ENCODE measurements around the gene VCL.
"Not testable (repeated sequence)": the region's sequence is repeated elsewhere in the genome, so short reads cannot be mapped to it uniquely, and the experiment has no call there.

Gene VCL

GRCh38 chr10:74011017-74011416 is 13.1 kb downstream of the VCL start:
- no peak for DNase-seq

GRCh38 chr10:74011770-74012169 is 13.9 kb downstream of the VCL start:
- DNase-seq, result peak; percentile 85

- no peak for DNase-seq
These were observed 14.6 kb downstream of the VCL start for GRCh38 chr10:74012480-74012879.

GRCh38 chr10:74013004-74013403 is 15.1 kb downstream of the VCL start:
- DNase-seq, result no peak

GRCh38 chr10:74014574-74014973 is 16.7 kb downstream of the VCL start:
- DNase-seq, result not testable (repeated sequence)

GRCh38 chr10:74018241-74018640 is 20.3 kb downstream of the VCL start:
- no peak for DNase-seq

GRCh38 chr10:74021248-74022055 is 23.5 kb downstream of the VCL start:
- peak; percentile 58 for DNase-seq

GRCh38 chr10:74022926-74023629 is 25.2 kb downstream of the VCL start:
- peak; percentile 31 for DNase-seq

- DNase-seq, result no peak
These were observed 26.7 kb downstream of the VCL start for GRCh38 chr10:74024600-74024999.

GRCh38 chr10:74025380-74025978 is 27.6 kb downstream of the VCL start:
- no peak for DNase-seq

GRCh38 chr10:74026428-74027015 is 28.6 kb downstream of the VCL start:
- no peak for DNase-seq

- peak; percentile 60 for DNase-seq
These were observed 29.8 kb downstream of the VCL start for GRCh38 chr10:74027702-74028101.

- no peak for DNase-seq
These were observed 32.0 kb downstream of the VCL start for GRCh38 chr10:74029943-74030342.

GRCh38 chr10:74032208-74032607 is 34.3 kb downstream of the VCL start:
- DNase-seq, result not testable (repeated sequence)

- no peak for DNase-seq
These were observed 35.2 kb downstream of the VCL start for GRCh38 chr10:74032900-74033655.

GRCh38 chr10:74033702-74034101 is 35.8 kb downstream of the VCL start:
- DNase-seq, result no peak

GRCh38 chr10:74034301-74034700 is 36.4 kb downstream of the VCL start:
- no peak for DNase-seq

- no peak for DNase-seq
These were observed 37.4 kb downstream of the VCL start for GRCh38 chr10:74035303-74035702.

GRCh38 chr10:74036474-74036873 is 38.6 kb downstream of the VCL start:
- no peak for DNase-seq

GRCh38 chr10:74039561-74040145 is 41.7 kb downstream of the VCL start:
- peak; percentile 21 for DNase-seq

GRCh38 chr10:74040200-74041126 is 42.5 kb downstream of the VCL start:
- DNase-seq, result no peak

Data from fibroblast of skin of back (primary cell).